ENCODE measurements around the gene NEAT1.

GRCh38 chr11:65478388-65479183 is 56.0 kb downstream of the NEAT1 start:
- TF ChIP-seq CTCF (IDR thresholded peaks at IDR 0.05) (no peak), POLR2A (IDR thresholded peaks at IDR 0.05) (no peak), POLR2AphosphoS5 (IDR thresholded peaks at IDR 0.05) (peak in 1 of 3 donors; percentile 28)
